HG03159 (cell line): ENCODE data around the gene UMODL1.

Experiments
- ATAC-seq: cut with Tn5 transposase; IDR thresholded peaks from one replicate; pipeline ENCODE4 v1.9.1; 2021; ENCODE audit warnings: mild to moderate bottlenecking, moderate library complexity; ENCODE audit not compliant: unreplicated experiment

UMODL1 gene

DNA sequence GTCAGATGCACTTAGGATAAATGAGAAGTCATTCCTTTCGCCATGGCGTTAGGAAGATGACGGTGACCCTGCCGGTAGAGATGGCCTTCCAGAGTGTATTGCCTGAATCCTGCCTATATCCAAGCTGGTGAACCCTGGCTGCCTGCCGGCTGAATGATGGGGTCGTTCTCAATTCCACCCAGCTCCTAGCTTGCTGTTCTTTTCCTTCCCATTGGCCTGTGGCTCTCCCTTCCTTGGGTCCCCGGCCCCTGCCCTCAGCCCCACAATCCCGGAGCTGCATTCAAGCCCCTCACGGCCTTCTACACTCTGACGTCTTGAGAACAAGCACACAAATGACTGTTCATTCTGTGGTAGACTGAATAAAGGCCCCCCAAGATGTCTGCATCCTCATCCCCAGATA lies 32.7 kb upstream of the UMODL1 start:
- ATAC-seq, result no peak

- no peak for ATAC-seq
Observed at GRCh38 chr21:42038826-42039425, 32.2 kb upstream of the UMODL1 start.

DNA sequence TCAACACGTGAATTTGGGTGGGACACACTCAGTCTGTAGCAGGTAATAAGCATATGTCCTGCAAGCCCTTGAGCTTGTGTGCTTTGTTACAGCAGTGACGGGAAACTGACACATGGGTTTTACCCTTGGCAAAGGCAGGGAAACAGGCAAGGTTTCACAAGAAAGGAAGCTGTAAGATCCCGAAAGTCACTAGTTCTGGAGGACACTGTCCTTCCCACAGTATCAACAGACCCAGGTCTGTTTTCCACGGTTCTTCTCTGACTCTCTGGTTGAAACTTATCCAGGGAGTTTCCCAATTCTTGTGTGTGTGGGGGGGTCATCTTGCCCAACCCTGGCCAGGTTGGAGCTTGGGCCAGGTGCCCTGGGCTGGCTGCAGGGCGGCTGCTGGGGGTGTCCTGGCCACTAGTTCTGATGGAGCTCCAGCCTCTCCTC lies 31.6 kb upstream of the UMODL1 start:
- no peak for ATAC-seq

- no peak for ATAC-seq
Observed at GRCh38 chr21:42039911-42040351, 31.2 kb upstream of the UMODL1 start.

- no peak for ATAC-seq
Observed at GRCh38 chr21:42040411-42041180, 30.5 kb upstream of the UMODL1 start.

GRCh38 chr21:42041246-42041645 lies 29.9 kb upstream of the UMODL1 start:
- no peak for ATAC-seq

DNA sequence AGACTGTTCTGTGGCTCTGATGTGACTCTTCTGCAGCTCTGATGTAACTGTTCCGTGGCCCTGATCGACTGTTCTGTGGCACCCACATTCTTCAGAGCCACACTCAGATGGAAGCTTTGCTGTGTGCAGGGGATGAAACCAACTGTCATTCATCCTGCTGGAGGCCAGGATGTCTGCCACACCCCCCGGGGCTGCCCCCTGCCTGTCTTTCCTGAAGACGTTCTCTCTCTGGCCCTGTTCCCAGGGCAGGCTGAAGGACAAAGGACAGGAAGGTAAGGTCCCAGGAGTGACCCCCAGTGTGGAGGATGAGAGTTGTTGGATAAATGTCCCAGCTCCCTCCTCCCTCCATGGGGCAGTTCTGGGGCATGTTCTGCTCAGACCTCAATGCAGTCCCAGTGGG lies 29.4 kb upstream of the UMODL1 start:
- no peak for ATAC-seq

GRCh38 chr21:42042651-42043050 lies 28.5 kb upstream of the UMODL1 start:
- no peak for ATAC-seq

DNA sequence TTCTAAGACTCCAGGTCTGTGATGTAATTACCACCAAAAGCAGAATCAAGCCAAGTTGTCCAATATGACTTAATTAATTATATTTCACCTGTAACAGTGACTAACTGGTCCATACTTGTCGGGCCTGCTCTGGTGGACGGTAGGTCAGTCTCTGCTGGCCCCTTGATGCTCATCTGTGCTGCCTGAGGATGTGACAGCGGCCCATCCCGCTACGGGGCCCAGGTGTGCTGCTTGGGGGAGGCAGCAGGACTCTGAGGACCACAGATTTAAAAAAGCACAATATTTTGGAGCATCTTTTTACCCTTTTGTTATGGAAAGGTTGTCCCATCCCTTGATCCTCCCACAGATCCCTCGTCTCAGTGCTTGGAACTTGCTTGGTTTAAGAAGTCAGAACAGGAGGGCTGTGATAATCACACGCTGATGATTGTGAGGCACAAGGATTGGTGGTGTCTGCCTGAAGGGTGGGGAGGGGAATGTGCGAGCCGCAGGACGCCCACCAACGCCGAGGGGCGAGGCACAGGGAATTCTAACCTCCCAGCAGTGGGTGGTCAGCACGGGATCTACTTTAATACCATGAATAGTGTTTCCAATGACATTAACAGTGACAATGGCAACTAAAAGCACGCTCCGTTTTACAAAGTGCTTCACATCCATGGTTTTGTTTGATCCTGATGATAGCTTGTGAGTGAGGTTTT lies 27.8 kb upstream of the UMODL1 start:
- no peak for ATAC-seq

DNA sequence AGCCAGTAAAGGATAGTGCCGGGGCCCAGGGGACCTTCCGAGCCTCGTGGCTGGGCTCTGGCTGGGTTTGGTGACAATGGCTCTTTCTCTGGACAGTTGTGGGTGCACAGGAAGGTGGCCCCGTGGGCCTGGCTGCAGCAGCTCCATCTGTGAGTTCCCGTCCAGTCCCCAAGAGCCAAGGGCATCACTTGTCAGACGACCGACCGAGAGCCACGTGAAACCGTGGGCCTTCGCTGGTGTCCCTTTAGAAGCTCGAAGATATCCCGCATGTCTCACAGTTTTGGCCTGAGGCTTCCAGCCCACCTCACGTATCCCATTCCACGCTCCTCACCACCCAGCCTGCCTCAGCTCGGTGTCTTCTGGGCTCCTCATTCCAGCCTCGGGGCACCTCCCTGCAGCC lies 27.2 kb upstream of the UMODL1 start:
- ATAC-seq, result no peak

GRCh38 chr21:42044871-42045495 lies 26.1 kb upstream of the UMODL1 start:
- no peak for ATAC-seq

DNA sequence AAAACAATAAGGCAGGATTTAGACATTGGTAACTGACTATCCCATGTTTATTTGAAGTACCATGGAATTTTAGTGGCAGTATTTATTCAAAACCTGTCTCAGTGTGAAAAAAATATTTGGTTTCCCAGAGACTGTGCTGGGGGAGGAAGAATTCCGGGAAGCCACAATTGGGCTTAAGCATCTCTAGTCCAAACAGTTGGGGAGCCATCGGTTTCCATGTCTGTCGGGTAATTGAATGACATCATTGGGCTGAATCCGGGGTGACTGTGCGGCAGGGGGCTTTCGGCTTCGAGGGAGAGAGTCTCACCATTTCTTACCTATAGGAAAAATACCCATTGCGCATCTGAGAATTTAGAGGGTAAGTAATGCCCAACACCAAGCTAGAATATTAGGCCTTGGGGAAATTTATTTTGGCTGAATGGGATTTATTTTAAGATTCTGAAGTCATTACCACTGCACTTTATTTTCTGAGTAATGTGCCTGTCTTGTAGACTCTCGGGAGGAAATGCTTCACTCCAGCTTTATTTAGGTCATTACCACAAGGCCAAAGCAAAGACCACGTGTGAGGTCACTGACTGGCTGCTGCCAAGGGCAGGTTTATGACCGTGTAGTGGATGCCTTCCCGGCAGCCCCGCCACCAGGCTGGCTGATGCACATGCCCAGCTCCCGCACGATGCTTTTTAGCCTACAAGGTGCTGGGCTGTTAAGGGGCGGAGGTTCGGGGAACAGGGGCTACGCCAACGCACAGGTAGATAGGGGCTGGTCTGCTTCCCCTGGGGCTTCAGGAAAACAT lies 23.1 kb upstream of the UMODL1 start:
- no peak for ATAC-seq

GRCh38 chr21:42048870-42049577 lies 22.1 kb upstream of the UMODL1 start:
- ATAC-seq, result no peak

GRCh38 chr21:42049578-42050430 lies 21.3 kb upstream of the UMODL1 start:
- ATAC-seq, result no peak

DNA sequence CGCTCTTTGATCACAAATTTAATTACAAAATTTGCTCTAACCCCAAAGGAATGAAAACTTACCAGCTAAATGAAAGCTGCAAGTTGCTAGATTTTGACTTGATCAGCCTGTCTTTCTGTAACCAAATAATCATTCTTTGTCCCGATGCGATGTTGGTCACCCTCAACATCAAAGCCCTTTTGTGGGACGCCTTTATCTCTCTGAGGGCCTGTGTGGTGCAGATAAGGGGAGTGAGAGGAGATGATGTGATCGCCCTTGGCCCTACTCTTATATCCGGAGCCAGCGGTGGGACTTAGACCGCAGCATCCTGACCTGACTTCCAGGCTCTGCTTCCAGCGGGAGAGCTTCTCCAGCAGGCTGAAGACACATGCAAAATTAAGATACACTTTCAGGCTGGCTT lies 19.3 kb upstream of the UMODL1 start:
- no peak for ATAC-seq

GRCh38 chr21:42055425-42055824 lies 15.7 kb upstream of the UMODL1 start:
- ATAC-seq, result no peak

DNA sequence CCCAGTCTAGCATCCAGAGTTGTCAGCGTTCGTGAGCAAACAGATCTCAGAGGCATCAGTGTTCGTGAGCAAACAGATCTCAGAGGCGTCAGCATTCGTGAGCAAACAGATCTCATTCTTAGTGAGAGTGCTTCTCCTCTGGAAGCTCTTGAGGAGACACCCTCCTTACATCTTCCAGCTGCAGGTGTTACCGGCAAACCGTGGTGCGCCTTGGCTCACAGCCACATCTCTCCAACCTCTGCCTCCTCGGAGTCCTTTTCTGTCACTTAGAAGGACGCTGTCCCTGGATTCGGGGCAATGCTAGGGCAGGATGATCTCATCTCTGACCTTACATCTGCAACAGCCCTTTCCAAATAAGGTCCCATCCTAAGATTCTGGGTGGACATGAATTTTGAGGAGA lies 14.6 kb upstream of the UMODL1 start:
- no peak for ATAC-seq

GRCh38 chr21:42056996-42057689 lies 14.0 kb upstream of the UMODL1 start:
- no peak for ATAC-seq
